HCT116 (cell line): ENCODE data around the gene USP28. TPM values are rescaled to one million over a fixed set of nuclear protein-coding genes. Genes with fewer than 3 reads are reported as not detected.

Experiments
- ATAC-seq: fragments of 200-7000 bp; cut with Tn5 transposase; 2 replicates; pipeline ENCODE4 v1.9.1; 2020; ENCODE audit warnings: mild to moderate bottlenecking, moderate library complexity
- BruUV-seq: library from RNA; stranded (reverse); fragments of 400-500 nt; replicated peaks from 2 replicates; lab custom pipeline; 2021; lab: Mats Ljungman, UMichigan
- CTCF ChIA-PET: fragments of 300-600 bp; sonication (Branson Sonifier 250); formaldehyde crosslinking; loops from one replicate; lab custom pipeline; 2021; ENCODE audit warnings: antibody characterized with exemption; lab: Charles Lee
- POLR2A ChIA-PET: fragments of 300-600, 350-600 bp; sonication (Branson Sonifier 250); formaldehyde crosslinking; loops from one replicate; lab custom pipeline; 2021; ENCODE audit warnings: antibody characterized with exemption; lab: Charles Lee
- RAD21 ChIA-PET, 2 experiments: fragments of 300-600 bp; sonication (Branson Sonifier 250); formaldehyde crosslinking; loops; one replicate each; lab custom pipeline; 2023; ENCODE audit warnings: low total read pairs in 2 of 2; ENCODE audit not compliant: uncharacterized antibody in 2 of 2, unreplicated experiment in 2 of 2, low non-redundant PET in 1 of 2; lab: Charles Lee
- DNase-seq: peaks from one replicate; pipeline ENCODE4 v3.0.0-alpha.2; 2010; ENCODE audit warnings: low read depth, low spot score
- H2AFZ ChIP-seq: fragments of 200-600 bp; shearing (Covaris generic), sonication (generic); 2 replicates; pipeline ENCODE4 v1.6.1; 2017; ENCODE audit warnings: low read depth, mixed run types, mixed read lengths, antibody characterized with exemption, low read length; ENCODE audit not compliant: poor library complexity, severe bottlenecking
- H3K27ac ChIP-seq: 2 replicates; pipeline ENCODE4 v1.5.1; 2012; ENCODE audit warnings: low read depth, low read length
- H3K27me3 ChIP-seq: fragments of 200-600 bp; sonication (generic); 2 replicates; pipeline ENCODE4 v1.6.1; 2016; ENCODE audit warnings: mixed run types, low read length, mixed read lengths; ENCODE audit not compliant: insufficient read depth
- H3K36me3 ChIP-seq, 2 experiments: fragments of 200-500 bp in 1 of 2; fragments of 200-600 bp in 1 of 2; sonication (Bioruptor generic) in 1 of 2; sonication (generic) in 1 of 2; 2 replicates each; pipeline versions ENCODE4 v1.5.1 to v1.6.1; 2014 to 2016; ENCODE audit warnings: low read length in 2 of 2, inconsistent platforms in 1 of 2, mixed read lengths in 1 of 2, mixed run types in 1 of 2; ENCODE audit not compliant: insufficient read depth in 2 of 2, control insufficient read depth in 1 of 2
- H3K4me1 ChIP-seq, 2 experiments: fragments of 200-600 bp in 1 of 2; sonication (generic) in 1 of 2; 2 replicates each; pipeline versions ENCODE4 v1.5.1 to v1.6.1; 2012 to 2017; ENCODE audit warnings: low read length in 2 of 2, inconsistent platforms in 1 of 2, mild to moderate bottlenecking in 1 of 2, mixed read lengths in 1 of 2, mixed run types in 1 of 2, moderate library complexity in 1 of 2; ENCODE audit not compliant: insufficient read depth in 2 of 2, control insufficient read depth in 1 of 2
- H3K4me2 ChIP-seq: fragments of 200-600 bp; sonication (generic); 2 replicates; pipeline ENCODE4 v1.6.1; 2017; ENCODE audit warnings: mixed run types, low read length, mixed read lengths
- H3K4me3 ChIP-seq, 2 experiments: fragments of 200-600 bp in 1 of 2; sonication (generic) in 1 of 2; replicated peaks in 1 of 2; 2 replicates each; pipeline ENCODE4 v1.5.1; 2011 to 2016; ENCODE audit warnings: low read length in 2 of 2, control low read depth in 1 of 2, low read depth in 1 of 2, mild to moderate bottlenecking in 1 of 2, mixed read lengths in 1 of 2, mixed run types in 1 of 2
- H3K79me2 ChIP-seq: fragments of 200-600 bp; sonication (generic); 2 replicates; pipeline ENCODE4 v1.6.1; 2017; ENCODE audit warnings: mild to moderate bottlenecking, mixed run types, low read length, moderate library complexity, mixed read lengths; ENCODE audit not compliant: insufficient read depth
- H3K9ac ChIP-seq: fragments of 200-600 bp; sonication (generic); 2 replicates; pipeline ENCODE4 v1.6.1; 2016; ENCODE audit warnings: low read length, mixed read lengths
- H3K9me2 ChIP-seq: fragments of 200-600 bp; sonication (generic), shearing (Covaris generic); 2 replicates; pipeline ENCODE4 v1.6.1; 2017; ENCODE audit warnings: mixed run types, mild to moderate bottlenecking, moderate library complexity; ENCODE audit not compliant: insufficient read depth
- H3K9me3 ChIP-seq, 2 experiments: fragments of 200-500 bp in 1 of 2; fragments of 200-600 bp in 1 of 2; sonication (Bioruptor generic) in 1 of 2; sonication (generic) in 1 of 2; 2 replicates each; pipeline ENCODE4 v1.6.1; 2014 to 2017; ENCODE audit warnings: low read length in 2 of 2, mixed read lengths in 2 of 2, inconsistent platforms in 1 of 2, low read depth in 1 of 2, mild to moderate bottlenecking in 1 of 2, mixed run types in 1 of 2, moderate library complexity in 1 of 2; ENCODE audit not compliant: control insufficient read depth in 1 of 2, insufficient read depth in 1 of 2
- H4K20me1 ChIP-seq: fragments of 200-600 bp; sonication (generic), shearing (Covaris generic); 2 replicates; pipeline ENCODE4 v1.6.1; 2017; ENCODE audit warnings: mixed run types, mild to moderate bottlenecking, moderate library complexity; ENCODE audit not compliant: insufficient read depth
- CBX3 ChIP-seq: IDR thresholded peaks from 2 replicates; pipeline ENCODE4 v1.6.1; 2012; ENCODE audit warnings: low read depth
- CEBPB ChIP-seq: IDR thresholded peaks from 2 replicates; pipeline ENCODE4 v1.6.1; 2012; ENCODE audit warnings: low read depth
- ELF1 ChIP-seq: IDR thresholded peaks from 2 replicates; pipeline ENCODE4 v1.6.1; 2012; ENCODE audit warnings: low read depth, borderline replicate concordance
- EZH2 ChIP-seq: fragments of 200-600 bp; sonication (generic); IDR thresholded peaks from 2 replicates; pipeline ENCODE4 v1.6.1; 2017; ENCODE audit warnings: antibody characterized with exemption, mixed run types
- EZH2phosphoT487 ChIP-seq: fragments of 200-600 bp; IDR thresholded peaks from 2 replicates; pipeline ENCODE4 v1.6.1; 2018; ENCODE audit warnings: antibody characterized with exemption, borderline replicate concordance
- FOSL1 ChIP-seq: IDR thresholded peaks from 2 replicates; pipeline ENCODE4 v1.6.1; 2012; ENCODE audit warnings: low read depth
- JUND ChIP-seq: IDR thresholded peaks from 2 replicates; pipeline ENCODE4 v1.6.1; 2012
- POLR2A ChIP-seq: IDR thresholded peaks from 2 replicates; pipeline ENCODE4 v1.7.0; 2011; ENCODE audit warnings: borderline replicate concordance; ENCODE audit not compliant: insufficient read depth, insufficient read length; ENCODE audit errors: extremely low read depth
- POLR2AphosphoS5 ChIP-seq: IDR thresholded peaks from 2 replicates; pipeline ENCODE4 v1.6.1; 2011; ENCODE audit warnings: mild to moderate bottlenecking, low read depth, low read length, moderate library complexity
- RAD21 ChIP-seq: IDR thresholded peaks from 2 replicates; pipeline ENCODE4 v1.6.1; 2012; ENCODE audit warnings: low read depth, mild to moderate bottlenecking
- SIN3A ChIP-seq: IDR thresholded peaks from 2 replicates; pipeline ENCODE4 v1.6.1; 2012; ENCODE audit warnings: low read depth
- SRF ChIP-seq: IDR thresholded peaks from 2 replicates; pipeline ENCODE4 v1.6.1; 2012; ENCODE audit warnings: low read depth
- TCF7L2 ChIP-seq: IDR thresholded peaks from 2 replicates; pipeline ENCODE4 v1.7.0; 2011; ENCODE audit warnings: borderline replicate concordance, inconsistent platforms; ENCODE audit not compliant: insufficient read depth, insufficient read length; ENCODE audit errors: extremely low read depth
- YY1 ChIP-seq: IDR thresholded peaks from 2 replicates; pipeline ENCODE4 v1.6.1; 2011; ENCODE audit warnings: low read length, low read depth, moderate library complexity, mild to moderate bottlenecking; ENCODE audit not compliant: insufficient replicate concordance; ENCODE audit errors: extremely low read depth
- ZFX ChIP-seq: fragments of 450-650 bp; IDR thresholded peaks from 2 replicates; pipeline ENCODE4 v1.6.1; 2017
- intact Hi-C: fragments of 100-400 bp; cut with micrococcal nuclease; formaldehyde crosslinking; loops from 2 replicates; pipeline ENCODE4 v1.10.0; 2022
- total RNA-seq: library from RNA; stranded (reverse); gene quantifications from one replicate; pipeline ENCODE4 v1.2.1, GENCODE V29; 2021; ENCODE audit not compliant: unreplicated experiment
- TF ChIP-seq, protein P1 (sequence below): IDR thresholded peaks from 2 replicates; pipeline ENCODE4 v1.6.1; 2012
- TF ChIP-seq, protein P2 (sequence below): IDR thresholded peaks from 2 replicates; pipeline ENCODE4 v1.6.1; 2011; ENCODE audit warnings: mild to moderate bottlenecking, low read length, moderate library complexity; ENCODE audit not compliant: insufficient replicate concordance; ENCODE audit errors: extremely low read depth
- TF ChIP-seq, protein P3 (sequence below), 3 experiments: fragments of 200-600 bp in 1 of 3; sonication (generic) in 1 of 3; IDR thresholded peaks in 2 of 3; conservative IDR thresholded peaks in 1 of 3; 2 replicates each; pipeline ENCODE4 v1.5.1; 2012 to 2017; ENCODE audit warnings: low read depth in 2 of 3, low read length in 2 of 3, antibody characterized with exemption in 1 of 3, borderline replicate concordance in 1 of 3, control low read depth in 1 of 3, mild to moderate bottlenecking in 1 of 3, mixed read lengths in 1 of 3, mixed run types in 1 of 3, moderate library complexity in 1 of 3; ENCODE audit not compliant: insufficient read depth in 1 of 3
- TF ChIP-seq, protein P4 (sequence below): IDR thresholded peaks from 2 replicates; pipeline ENCODE4 v1.6.1; 2012; ENCODE audit warnings: low read depth

Gene USP28
- total RNA-seq, 1 experiment from 2014 or later, result 23.5 TPM

DNA sequence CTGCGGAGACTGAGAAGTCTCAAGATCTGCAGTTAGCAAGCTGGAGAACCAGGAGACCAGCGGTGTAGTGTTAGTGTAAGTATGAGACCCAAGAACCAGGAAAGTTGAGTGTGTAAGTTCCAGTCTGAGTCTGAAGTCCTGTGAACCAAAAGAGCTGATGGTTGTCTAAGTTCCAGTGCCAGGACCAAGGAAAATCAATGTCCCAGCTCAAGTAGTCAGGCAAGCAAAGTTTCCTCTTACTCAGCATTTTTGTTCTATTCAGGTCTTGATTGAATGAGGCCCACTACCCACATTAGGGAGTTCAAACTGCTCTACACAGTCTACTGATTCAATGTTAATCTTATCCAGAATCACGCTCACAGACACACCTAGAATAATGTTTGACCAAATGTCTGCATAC, 11.0 kb downstream of the USP28 start:
- Histone ChIP-seq H3K9me2 (no peaks in the 10 kb centered on the region), H3K27ac (no peak overlapping the region), H3K9ac (no peak overlapping the region), H3K27me3 (no peaks in the 10 kb centered on the region), H3K79me2 (peaks cover 48% of the 10 kb centered on the region), H3K4me3 (no peak overlapping the region), H3K4me2 (no peak overlapping the region), H2AFZ (no peak overlapping the region), H3K36me3 (no peaks in the 10 kb centered on the region), H3K9me3 (no peaks in the 10 kb centered on the region), H3K4me1 (peaks cover 2 to 9% of the 10 kb centered on the region in 2 experiments; a peak in 3 of 4 replicates), H4K20me1 (no peaks in the 10 kb centered on the region)
- no peak for TF ChIP-seq TCF7L2
- no peak for TF ChIP-seq FOSL1
- TF ChIP-seq, protein P1, sequence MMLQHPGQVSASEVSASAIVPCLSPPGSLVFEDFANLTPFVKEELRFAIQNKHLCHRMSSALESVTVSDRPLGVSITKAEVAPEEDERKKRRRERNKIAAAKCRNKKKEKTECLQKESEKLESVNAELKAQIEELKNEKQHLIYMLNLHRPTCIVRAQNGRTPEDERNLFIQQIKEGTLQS, result no peak
- TF ChIP-seq, protein P2, sequence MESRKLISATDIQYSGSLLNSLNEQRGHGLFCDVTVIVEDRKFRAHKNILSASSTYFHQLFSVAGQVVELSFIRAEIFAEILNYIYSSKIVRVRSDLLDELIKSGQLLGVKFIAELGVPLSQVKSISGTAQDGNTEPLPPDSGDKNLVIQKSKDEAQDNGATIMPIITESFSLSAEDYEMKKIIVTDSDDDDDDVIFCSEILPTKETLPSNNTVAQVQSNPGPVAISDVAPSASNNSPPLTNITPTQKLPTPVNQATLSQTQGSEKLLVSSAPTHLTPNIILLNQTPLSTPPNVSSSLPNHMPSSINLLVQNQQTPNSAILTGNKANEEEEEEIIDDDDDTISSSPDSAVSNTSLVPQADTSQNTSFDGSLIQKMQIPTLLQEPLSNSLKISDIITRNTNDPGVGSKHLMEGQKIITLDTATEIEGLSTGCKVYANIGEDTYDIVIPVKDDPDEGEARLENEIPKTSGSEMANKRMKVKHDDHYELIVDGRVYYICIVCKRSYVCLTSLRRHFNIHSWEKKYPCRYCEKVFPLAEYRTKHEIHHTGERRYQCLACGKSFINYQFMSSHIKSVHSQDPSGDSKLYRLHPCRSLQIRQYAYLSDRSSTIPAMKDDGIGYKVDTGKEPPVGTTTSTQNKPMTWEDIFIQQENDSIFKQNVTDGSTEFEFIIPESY, result no peak
- TF ChIP-seq, protein P3, sequence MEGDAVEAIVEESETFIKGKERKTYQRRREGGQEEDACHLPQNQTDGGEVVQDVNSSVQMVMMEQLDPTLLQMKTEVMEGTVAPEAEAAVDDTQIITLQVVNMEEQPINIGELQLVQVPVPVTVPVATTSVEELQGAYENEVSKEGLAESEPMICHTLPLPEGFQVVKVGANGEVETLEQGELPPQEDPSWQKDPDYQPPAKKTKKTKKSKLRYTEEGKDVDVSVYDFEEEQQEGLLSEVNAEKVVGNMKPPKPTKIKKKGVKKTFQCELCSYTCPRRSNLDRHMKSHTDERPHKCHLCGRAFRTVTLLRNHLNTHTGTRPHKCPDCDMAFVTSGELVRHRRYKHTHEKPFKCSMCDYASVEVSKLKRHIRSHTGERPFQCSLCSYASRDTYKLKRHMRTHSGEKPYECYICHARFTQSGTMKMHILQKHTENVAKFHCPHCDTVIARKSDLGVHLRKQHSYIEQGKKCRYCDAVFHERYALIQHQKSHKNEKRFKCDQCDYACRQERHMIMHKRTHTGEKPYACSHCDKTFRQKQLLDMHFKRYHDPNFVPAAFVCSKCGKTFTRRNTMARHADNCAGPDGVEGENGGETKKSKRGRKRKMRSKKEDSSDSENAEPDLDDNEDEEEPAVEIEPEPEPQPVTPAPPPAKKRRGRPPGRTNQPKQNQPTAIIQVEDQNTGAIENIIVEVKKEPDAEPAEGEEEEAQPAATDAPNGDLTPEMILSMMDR (IDR thresholded peaks at IDR 0.05 in 2 of 3, conservative IDR thresholded peaks at IDR 0.05 in 1 of 3; ENCODE audit: borderline replicate concordance in 1 of 3, insufficient read depth in 1 of 3, low read depth in 2 of 3, low read length in 2 of 3), result no peak
- TF ChIP-seq EZH2phosphoT487, result no peak
- TF ChIP-seq ELF1, result no peak
- no peak for TF ChIP-seq EZH2
- TF ChIP-seq CBX3, result no peak
- no peak for TF ChIP-seq CEBPB
- TF ChIP-seq, protein P4, sequence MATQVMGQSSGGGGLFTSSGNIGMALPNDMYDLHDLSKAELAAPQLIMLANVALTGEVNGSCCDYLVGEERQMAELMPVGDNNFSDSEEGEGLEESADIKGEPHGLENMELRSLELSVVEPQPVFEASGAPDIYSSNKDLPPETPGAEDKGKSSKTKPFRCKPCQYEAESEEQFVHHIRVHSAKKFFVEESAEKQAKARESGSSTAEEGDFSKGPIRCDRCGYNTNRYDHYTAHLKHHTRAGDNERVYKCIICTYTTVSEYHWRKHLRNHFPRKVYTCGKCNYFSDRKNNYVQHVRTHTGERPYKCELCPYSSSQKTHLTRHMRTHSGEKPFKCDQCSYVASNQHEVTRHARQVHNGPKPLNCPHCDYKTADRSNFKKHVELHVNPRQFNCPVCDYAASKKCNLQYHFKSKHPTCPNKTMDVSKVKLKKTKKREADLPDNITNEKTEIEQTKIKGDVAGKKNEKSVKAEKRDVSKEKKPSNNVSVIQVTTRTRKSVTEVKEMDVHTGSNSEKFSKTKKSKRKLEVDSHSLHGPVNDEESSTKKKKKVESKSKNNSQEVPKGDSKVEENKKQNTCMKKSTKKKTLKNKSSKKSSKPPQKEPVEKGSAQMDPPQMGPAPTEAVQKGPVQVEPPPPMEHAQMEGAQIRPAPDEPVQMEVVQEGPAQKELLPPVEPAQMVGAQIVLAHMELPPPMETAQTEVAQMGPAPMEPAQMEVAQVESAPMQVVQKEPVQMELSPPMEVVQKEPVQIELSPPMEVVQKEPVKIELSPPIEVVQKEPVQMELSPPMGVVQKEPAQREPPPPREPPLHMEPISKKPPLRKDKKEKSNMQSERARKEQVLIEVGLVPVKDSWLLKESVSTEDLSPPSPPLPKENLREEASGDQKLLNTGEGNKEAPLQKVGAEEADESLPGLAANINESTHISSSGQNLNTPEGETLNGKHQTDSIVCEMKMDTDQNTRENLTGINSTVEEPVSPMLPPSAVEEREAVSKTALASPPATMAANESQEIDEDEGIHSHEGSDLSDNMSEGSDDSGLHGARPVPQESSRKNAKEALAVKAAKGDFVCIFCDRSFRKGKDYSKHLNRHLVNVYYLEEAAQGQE, result no peak
- no peak for TF ChIP-seq SIN3A
- TF ChIP-seq POLR2AphosphoS5, result no peak
- TF ChIP-seq RAD21, result no peak
- no peak for TF ChIP-seq POLR2A
- TF ChIP-seq ZFX, result no peak
- TF ChIP-seq SRF, result no peak
- no peak for TF ChIP-seq YY1
- TF ChIP-seq JUND, result no peak
- ChIA-PET CTCF (no interaction called here), POLR2A (no interaction called here), RAD21 (no interaction called here)
- BruUV-seq, result no TSS peak
- intact Hi-C loops, result no loop called here
- DNase-seq (no peak), ATAC-seq (no peak)
